Right renal cortex interstitium (tissue), 3 donors: Measurements from ENCODE around the gene FADS6. TPM values are rescaled to one million over a fixed set of nuclear protein-coding genes. Genes with fewer than 3 reads are reported as not detected.

Source experiments
- DNase-seq, 3 donors: peaks; one replicate each; pipeline ENCODE4 v3.0.0-alpha.2; 2013; ENCODE audit warnings: low read depth in 3 of 3, low spot score in 2 of 3
- polyA plus RNA-seq, 3 donors: library from polyadenylated mRNA; unstranded; fragments of 120-200 nt; gene quantifications; one replicate each; pipeline ENCODE4 v1.2.1, GENCODE V29; 2013; ENCODE audit not compliant: insufficient read length in 3 of 3

FADS6 gene
- polyA plus RNA-seq, 3 donors: 0.15 to 0.33 (median 0.29) TPM

DNA sequence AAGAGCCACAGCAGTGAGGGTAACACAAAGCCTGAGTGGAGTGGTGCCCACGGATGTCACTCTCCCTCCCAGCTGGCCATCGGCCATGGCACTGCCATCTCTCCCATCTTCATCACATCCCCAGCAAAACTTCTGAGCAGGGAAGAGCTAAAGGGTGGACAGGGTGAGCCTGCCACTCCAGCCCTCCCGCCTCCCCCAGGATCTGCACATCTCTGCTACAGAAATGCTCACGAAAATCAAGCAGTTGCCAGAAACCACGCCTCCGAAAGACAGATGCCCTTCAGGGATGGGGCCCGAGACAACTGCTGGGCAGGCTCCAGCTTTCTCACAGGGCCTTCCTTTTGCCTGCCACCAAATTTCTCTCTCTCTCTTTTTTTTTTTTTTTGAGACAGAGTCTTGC lies 37.3 kb downstream of the FADS6 start:
- DNase-seq: no peak

GRCh38 chr17:74855323-74855722 lies 38.1 kb downstream of the FADS6 start:
- DNase-seq: no peak

GRCh38 chr17:74854792-74855191 lies 38.6 kb downstream of the FADS6 start:
- DNase-seq: no peak

DNA sequence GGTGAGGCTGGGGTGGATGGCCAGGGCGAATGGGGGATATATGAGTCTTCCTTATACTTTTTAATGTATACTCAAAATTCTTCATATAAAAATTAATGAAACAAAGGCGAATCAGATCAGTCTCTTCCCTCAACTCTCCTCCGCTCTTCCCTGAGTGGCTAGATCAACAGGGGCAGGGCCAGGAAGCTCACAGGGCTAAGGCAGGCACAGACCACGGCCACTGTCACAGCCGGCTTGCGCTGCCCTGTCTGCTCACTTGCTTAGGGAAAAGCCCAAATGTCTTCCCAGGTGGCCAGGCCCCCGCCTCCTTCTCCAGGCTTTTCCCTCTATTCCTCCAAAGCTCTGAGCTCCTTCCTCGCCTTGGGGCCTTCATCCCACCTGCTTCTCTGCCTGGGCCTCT lies 39.8 kb downstream of the FADS6 start:
- no peak for DNase-seq

GRCh38 chr17:74853048-74853397 lies 40.4 kb downstream of the FADS6 start:
- DNase-seq: no peak

- DNase-seq: no peak
These were observed 41.0 kb downstream of the FADS6 start for GRCh38 chr17:74852237-74853047.

DNA sequence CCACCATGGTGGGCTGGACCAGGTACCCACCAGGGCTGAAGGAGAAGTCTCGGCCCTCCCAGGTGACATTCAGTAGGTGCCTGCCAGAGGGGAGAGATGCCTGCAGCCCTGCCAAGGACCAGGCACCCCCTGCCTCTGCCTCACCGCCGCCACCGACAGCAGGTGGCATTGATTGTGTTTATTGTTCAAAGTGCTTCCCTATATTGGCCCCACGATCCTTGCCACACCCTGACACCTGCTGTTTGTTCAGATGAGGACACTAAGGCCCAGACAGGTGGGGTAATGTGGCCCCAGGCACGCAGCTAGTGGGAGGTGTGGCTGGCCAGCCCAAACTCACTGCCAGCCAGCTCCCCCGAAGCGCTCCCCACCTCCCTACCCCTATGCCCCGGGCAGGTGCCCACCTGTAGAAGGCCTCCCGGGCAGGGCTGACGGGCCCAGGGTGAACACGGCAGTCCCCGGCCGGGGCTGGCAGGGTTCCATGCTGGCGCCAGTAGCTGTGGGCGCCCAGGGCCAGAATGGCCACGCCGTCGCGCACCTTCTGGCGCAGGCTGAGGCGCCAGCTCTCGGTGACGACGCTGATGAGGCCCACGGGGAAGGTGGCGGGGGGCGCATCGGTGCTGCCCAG lies 41.7 kb downstream of the FADS6 start:
- no peak for DNase-seq

GRCh38 chr17:74850914-74851313 lies 42.5 kb downstream of the FADS6 start:
- DNase-seq: no peak

DNA sequence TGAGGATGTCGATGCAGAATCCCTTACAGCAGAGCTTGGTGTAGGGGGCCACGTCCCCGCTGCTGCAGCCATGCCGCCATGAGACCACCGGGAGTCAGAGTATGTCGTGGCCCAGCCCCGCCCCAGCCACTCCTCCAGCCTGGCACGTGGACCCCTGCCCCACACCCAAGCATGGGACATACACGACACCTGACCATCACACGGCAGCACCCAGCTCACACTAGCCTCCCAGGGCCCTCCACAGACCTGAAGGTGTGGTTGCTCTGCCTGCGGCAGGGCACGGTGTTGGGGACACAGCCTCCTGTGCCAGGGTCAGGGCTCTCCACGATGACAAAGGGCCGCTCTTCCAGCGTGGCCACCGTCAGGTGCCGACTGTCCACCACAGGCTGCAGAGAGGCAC lies 43.1 kb downstream of the FADS6 start:
- no peak for DNase-seq

DNA sequence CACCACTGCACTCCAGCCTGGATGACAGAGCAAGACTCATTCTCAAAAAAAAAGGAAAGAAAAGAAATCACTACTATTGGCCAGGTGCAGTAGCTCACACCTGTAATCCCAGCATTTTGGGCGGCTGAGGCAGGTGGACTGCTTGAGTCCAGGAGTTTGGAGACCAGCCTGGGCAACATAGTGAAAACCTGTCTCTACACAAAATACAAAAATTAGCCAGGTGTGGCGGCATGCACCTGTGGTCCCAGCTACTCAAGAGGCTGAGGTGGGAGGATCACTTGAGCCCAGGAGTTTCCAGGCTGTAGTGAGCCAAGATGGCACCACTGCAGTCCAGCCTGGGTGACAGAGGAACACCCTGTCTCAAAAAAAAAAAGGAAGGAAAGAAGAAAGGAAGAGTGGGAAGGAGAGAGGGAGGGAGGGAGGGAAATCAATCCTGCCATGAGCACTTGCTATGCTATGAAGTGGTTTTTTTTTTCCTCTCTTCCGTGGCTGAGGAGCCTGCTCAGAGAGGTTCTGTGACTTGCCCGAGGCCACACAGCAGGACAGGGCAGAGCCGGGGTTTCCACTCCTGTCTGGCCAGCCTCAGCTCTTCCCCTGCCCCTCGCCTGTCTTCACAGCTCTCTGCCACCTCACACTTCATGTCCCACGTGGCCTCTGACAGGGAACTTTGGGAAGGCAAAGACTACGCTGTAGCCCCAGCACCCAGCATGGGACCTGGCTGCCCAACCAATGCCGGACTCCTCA lies 44.6 kb downstream of the FADS6 start:
- DNase-seq: no peak

DNA sequence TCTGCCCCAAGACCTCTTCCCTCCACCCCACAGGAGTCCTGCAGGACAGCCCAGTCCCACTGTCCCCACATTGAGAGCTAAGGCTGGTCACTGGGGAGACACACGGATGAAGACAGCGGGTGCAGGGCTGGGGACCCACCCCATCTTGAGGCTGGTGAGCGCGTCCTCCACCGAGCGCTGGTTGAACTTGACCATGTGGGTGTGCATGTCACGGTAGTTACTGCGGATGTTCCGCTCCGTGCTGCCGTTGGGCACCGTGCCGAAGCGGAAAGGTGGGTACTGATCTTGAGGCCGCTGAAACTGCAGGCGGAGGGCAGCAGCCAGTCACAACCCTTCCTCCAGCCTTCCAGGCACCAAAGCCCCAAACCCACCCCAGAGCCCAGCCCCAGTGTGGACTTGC lies 46.8 kb downstream of the FADS6 start:
- DNase-seq: no peak

DNA sequence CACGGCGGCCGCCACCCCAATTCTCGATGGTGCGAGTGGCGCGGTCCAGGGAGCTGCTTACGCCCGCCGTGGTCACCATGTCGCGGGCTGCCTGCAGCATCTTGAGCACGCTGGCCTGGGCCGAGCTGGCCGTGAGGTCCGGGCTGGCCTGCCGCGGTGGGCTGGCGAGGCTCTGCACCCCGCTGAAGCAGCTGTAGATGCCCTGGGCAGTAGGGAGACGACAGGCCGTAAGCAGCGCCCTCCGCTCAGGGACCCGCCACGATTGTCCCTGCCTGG lies 50.1 kb downstream of the FADS6 start:
- no peak for DNase-seq

- DNase-seq: no peak
These were observed 50.7 kb downstream of the FADS6 start for GRCh38 chr17:74842599-74843351.

DNA sequence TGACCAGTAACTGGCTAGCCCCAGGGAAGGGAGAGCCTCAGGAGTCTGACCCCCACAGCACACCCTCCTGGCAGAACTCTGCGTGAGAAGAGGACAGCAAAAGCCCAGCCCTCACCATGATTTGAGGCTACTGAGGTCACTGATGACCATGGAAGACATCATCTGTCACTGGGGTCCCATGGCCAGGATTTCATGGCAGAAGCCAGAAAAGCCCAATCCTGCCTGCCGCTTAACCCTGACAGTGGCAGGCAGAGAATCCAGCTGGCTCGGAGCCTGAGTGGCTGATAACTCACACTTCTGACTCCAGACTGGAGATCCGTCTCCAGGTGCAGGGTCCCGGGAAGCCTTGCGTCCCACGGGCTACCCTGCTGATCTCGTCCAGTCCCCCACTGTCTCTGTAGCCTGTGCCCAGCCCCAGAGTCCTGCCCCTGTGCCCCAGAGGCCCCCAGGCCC lies 51.3 kb downstream of the FADS6 start:
- DNase-seq: no peak

GRCh38 chr17:74840989-74841666 lies 52.3 kb downstream of the FADS6 start:
- no peak for DNase-seq

- DNase-seq: no peak
These were observed 53.2 kb downstream of the FADS6 start for GRCh38 chr17:74839990-74840852.

DNA sequence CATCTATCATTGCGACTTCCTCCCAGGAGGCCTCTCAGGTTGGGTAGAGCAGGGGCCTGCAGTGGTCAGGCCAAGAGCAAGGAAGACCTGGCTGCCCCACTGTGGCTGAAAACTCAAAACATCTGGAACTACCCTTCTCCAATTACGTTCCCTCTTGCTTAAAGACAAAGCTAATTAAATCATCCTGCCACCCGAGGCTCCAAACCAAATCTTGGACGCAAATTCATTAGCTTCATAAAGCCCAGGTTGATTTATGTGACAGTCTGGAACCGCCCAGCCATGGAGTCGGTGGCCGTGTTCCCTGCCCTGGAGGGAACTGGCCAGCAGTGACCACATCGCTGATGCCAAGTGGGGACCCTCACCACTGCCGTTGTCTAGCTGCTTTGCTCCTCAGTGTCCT lies 55.2 kb downstream of the FADS6 start:
- DNase-seq: no peak

- DNase-seq: no peak
These were observed 56.6 kb downstream of the FADS6 start for GRCh38 chr17:74836691-74837467.

DNA sequence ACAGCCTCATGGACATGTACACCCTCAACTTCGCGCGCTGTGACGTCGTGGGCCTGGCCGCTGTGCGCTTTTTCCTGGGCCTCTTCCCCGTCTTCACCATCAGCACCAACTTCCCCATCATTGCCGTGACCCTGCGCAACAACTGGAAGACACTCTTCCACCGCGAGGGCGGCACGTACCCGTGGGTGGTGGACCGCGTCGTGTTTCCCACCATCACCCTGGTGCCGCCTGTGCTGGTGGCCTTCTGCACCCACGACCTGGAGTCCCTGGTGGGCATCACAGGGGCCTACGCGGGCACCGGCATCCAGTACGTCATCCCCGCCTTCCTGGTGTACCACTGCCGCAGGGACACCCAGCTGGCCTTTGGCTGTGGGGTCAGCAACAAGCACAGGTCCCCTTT lies 57.2 kb downstream of the FADS6 start:
- no peak for DNase-seq
